ENCODE data around the gene SLC22A9.

DNA sequence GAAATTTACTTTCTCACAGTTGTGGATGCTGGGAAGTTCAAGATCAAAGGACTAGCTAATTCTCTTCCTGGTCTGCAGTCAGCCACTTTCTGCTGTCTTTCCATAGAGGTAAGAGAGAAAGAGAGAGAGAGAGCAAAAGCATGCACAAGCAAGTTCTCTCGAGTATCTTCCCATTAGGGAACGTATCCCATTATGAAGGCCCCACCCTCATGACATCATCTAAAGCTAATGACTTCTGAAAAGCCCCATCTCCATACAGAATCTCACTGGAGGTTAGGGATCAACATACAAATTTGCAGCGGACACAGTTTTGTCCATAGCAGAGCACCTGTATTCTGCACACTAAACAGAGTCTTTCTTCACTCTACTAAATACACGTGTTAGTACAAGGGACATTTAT, 17.4 kb upstream of the SLC22A9 start:
- TF ChIP-seq, protein P1, sequence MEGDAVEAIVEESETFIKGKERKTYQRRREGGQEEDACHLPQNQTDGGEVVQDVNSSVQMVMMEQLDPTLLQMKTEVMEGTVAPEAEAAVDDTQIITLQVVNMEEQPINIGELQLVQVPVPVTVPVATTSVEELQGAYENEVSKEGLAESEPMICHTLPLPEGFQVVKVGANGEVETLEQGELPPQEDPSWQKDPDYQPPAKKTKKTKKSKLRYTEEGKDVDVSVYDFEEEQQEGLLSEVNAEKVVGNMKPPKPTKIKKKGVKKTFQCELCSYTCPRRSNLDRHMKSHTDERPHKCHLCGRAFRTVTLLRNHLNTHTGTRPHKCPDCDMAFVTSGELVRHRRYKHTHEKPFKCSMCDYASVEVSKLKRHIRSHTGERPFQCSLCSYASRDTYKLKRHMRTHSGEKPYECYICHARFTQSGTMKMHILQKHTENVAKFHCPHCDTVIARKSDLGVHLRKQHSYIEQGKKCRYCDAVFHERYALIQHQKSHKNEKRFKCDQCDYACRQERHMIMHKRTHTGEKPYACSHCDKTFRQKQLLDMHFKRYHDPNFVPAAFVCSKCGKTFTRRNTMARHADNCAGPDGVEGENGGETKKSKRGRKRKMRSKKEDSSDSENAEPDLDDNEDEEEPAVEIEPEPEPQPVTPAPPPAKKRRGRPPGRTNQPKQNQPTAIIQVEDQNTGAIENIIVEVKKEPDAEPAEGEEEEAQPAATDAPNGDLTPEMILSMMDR (IDR thresholded peaks at IDR 0.05) = no peak
- TF ChIP-seq EZH2 (IDR thresholded peaks at IDR 0.05) (no peak), EZH2phosphoT487 (IDR thresholded peaks at IDR 0.05) (no peak)

All from neural progenitor cell (in vitro differentiated cells).